GM18907 (cell line): ENCODE measurements around the gene TPTE2.
"Not testable (repeated sequence)": the region's sequence is repeated elsewhere in the genome, so short reads cannot be mapped to it uniquely, and the experiment has no call there.

Source experiments
- ATAC-seq: cut with Tn5 transposase; IDR thresholded peaks from one replicate; pipeline ENCODE4 v1.9.1; 2021; ENCODE audit warnings: mild to moderate bottlenecking, moderate library complexity; ENCODE audit not compliant: unreplicated experiment

TPTE2 gene

GRCh38 chr13:19561127-19561582 lies at the start of gene TPTE2:
TSS of gene TPTE2 (minus strand) at chr13:19561532. CDS start at chr13:19503234, 58,298 bp downstream.
- not testable (repeated sequence) for ATAC-seq

GRCh38 chr13:19607523-19608078 lies 46.3 kb upstream of the TPTE2 start:
- ATAC-seq = no peak

DNA sequence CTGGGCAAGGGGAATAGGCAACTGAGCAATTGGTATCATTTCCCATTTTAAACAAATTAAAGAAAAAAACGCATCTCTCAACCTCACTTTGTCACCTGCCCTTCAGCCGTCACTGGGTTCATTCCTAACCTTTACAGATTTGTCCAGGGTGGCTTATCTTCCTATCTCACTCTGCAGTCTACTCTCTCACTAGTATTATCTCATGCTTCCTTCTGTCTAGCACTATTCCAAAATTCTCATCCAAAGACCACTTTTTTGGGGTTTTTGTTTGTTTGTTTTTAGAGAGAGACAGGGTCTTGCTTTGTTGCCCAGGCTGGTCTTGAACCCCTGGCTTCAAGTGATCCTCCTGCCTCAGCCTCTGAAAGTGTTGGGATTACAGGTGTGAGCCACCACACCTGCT lies 45.4 kb upstream of the TPTE2 start:
- ATAC-seq = no peak

DNA sequence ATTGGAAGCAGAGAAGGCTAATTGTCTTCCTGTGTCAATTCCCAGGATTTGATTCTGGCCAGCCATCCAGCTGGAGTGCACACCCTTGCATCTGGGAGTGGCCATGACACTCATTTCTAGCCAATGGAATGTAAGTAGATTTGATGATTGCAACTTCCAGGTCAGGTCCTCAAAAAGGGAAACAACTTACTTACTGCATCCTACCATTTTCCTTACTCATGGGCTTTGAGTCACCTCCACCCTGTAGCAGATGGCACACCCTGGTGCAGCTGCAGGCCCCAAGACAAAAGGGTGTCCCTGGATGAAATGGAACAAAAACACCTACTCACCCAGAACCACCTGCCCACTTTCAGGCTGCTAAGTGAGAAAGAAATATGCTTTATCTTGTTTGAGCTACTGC lies 44.8 kb upstream of the TPTE2 start:
- ATAC-seq = no peak

GRCh38 chr13:19605161-19605955 lies 44.0 kb upstream of the TPTE2 start:
- ATAC-seq = no peak

- ATAC-seq = no peak
These were observed 43.0 kb upstream of the TPTE2 start for GRCh38 chr13:19604306-19604705.

- peak; percentile 90 for ATAC-seq
These were observed 40.7 kb upstream of the TPTE2 start for GRCh38 chr13:19601749-19602725.

DNA sequence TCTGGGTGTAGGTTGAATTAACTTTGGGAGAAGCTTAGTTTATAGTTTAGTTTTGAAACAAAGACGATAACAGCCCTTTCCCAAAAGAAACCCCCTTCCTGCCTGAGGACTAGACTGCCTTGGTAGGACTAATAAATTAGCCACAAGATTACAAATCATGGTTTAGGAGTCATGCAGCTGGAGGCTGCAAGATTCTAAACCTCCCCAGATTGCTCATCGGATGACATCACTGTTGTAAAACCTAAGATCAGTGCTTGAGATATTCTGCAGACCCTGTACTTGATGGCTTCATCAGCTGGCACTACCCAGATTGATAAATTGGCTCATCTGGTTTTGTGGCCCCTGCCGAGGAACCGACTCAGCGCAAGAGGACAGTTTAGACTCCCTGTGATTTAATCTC lies 36.2 kb upstream of the TPTE2 start:
- ATAC-seq = no peak

GRCh38 chr13:19596960-19597361 lies 35.6 kb upstream of the TPTE2 start:
- no peak for ATAC-seq

- no peak for ATAC-seq
These were observed 34.8 kb upstream of the TPTE2 start for GRCh38 chr13:19596086-19596485.

GRCh38 chr13:19592657-19593180 lies 31.4 kb upstream of the TPTE2 start:
- ATAC-seq = no peak

DNA sequence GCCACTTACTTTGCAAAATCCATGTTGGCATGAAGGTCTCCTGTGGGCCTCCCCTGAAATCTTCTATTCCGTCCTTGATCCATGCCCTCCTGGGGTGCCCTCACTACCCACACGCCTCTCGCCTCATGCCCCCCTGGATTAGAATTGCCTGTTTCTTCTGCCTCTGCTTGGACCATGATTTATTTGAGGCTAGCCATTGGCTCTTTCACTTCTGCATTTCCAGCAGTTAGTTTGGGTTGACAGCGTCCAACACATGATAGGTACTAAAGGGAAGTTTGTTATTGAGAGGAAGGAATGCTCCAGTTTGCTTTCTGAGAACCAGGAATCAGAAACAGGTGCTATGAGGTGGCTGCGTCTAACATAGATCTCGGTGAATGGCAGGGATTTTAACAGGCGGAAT lies 30.5 kb upstream of the TPTE2 start:
- no peak for ATAC-seq

GRCh38 chr13:19590423-19590822 lies 29.1 kb upstream of the TPTE2 start:
- ATAC-seq = no peak

DNA sequence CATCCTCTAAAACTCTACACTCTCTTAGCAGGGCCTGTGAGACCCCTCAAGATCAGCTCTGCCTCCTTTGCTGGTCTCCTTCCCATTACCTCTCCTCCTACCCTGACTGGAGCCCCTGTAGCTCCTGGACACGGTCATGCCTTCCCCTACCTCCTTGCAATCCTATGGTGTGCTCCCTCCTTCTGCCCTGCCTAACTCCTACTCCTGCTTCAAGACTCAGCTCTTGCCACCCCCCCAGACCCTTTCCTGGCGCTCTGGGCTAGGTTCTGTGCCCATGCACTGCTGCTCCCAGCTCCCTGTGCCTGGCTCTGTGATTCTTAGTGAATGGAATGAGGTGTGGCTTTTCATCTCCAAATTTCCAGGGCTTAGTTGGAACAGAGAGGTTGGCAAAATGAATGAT lies 28.0 kb upstream of the TPTE2 start:
- ATAC-seq = no peak

DNA sequence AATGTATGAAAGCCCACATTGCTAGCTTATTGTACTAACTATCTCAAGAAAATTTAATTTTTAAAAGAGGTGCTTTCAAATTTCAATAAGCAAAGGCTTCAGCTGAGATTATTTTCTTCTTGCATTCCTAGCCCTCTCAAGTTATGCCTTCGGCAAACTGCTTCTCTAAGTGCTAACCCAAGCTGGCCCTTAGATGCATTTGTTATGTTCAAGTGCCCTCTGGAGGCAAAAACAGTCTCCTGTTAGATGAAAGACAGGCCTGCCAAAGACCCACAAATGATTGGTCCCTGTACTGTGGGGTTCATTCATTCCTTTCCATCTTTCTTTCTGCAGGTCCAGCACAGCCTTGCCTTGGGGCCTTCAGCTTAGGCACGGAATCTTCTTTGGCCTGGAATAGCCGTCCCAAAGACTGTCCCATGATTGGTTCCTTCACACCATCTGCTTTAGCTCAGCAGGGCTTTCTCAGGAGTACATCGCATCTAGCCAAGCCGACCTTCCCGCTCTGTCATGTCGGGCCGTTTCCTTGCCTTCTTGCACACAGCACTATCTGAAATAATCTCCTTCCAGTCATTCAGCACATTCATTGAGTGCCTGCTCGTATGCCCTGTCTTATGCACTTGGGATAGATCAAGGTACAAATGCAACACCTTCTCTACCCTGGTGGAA lies 26.4 kb upstream of the TPTE2 start:
- ATAC-seq = peak; percentile 86

DNA sequence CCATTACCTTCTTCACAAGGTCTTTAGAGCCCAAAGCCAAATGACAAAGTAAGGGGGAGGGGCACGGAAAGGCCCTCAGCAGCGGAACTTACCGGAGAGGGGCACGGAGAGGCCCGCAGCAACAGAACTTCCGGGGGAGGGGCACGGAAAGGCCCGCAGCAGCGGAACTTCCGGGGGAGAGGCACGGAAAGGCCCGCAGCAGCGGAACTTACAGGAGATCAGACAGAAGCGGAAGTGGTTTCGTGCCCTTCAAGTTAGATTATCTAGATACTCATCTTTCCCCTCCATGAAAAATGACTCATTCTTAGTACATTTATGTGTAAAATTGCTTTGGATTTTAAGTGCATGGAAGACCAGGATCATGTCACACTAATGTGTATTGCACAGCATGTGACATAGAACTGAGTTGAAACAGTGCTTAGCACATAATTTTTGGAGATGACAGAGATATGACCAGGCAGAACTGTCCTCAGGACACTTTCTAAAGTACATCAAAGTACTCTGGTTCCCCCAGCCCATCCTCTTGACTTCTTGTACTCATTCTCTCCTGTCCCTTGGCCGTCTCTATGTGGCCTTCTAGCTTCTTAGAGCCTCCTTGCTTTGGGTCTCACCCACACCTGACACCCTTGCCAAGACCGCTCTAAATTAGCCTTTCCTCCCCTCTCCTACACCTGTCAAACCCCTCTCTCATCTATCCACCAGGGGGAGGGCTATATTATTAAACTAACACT lies 25.7 kb upstream of the TPTE2 start:
- ATAC-seq = peak; percentile 72

DNA sequence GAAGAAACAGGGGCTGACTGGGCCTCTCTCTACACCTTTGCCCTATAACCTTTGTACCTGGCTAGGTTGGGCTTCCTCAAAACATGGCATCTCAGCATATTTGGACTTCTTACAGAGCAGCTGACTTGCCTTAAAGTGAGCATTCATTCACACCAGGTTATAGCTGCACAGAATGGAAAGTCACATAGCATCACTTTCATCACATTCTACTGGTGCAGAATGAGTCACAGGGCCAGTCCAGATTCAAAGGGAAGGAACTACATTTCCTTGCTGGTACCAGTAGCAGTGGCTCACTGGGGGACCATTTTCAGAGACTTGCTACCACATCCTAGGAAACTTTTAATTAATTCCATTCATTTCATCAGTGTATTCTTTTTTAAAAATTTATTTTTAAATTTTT lies 20.3 kb upstream of the TPTE2 start:
- no peak for ATAC-seq

GRCh38 chr13:19575230-19575629 lies 13.9 kb upstream of the TPTE2 start:
- no peak for ATAC-seq

DNA sequence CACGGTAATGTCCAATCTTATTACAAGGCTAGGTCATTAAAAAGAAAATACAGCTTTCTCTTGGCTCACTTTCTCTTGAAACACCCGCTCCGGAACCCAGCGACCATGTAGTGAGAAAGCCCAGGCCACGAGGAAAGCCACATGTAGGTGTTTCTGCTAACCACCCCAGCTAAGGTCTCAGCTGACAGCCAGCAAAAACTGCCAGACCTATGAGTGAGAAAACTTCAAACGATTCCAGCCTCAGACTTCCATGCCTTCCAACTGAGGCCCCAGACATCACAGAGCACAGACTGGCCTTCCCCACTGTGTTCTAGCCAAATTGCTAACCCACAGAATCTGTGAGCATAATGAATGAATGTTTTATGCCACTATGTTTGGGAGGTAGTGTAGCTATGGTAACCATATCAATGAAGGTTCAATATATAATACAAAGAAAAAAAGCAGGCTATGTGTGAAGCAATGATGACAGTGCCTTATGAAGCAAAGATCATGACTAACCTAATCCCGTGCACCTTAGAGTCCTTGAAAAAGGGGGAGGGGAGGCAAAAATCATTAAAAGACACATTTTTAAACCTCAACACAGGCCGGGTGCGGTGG lies 11.9 kb upstream of the TPTE2 start:
- no peak for ATAC-seq

DNA sequence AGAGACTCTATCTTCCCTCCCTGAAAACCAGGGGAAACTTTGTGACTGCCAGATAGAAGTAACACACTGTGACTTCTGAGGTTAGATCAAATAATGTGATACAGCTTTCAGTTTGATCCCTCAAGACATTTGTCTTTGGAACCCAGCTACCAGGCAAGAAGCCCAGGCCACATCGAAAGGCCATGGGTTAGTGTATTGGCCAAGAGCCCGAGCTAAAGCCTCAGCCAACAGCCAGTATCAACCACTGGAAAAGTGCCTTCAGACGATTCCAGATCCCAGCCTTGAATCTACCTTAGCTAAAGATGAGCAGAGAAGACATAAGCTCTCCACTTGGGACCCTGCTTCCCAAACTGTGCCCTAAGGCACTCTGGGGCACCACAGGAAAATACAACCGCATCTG lies 10.9 kb upstream of the TPTE2 start:
- no peak for ATAC-seq
